ENCODE measurements around the gene GLIPR1L1. TPM values are rescaled to one million over a fixed set of nuclear protein-coding genes. Genes with fewer than 3 reads are reported as not detected.

The GLIPR1L1 gene
- total RNA-seq, 2 donors from 2014 or later = not detected

DNA sequence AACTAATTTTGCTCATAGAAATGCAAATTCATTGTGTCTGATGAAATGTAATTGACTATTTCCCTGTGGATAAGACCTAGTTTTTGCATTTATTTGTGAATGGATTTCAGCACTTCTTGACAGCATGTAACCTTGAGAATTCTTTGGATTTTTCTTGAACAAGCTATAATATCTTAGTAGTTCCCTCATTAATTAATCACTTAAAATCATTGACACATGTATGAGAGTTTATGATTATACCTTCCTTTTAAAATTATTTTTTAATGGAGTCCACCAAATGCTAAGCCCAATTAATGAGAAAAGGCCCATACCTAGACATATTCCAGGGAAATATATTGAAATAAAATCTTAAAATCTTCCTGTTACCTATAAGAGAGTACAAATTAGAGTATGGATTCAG is 73.2 kb downstream of the GLIPR1L1 start:
- Histone ChIP-seq H3K4me3 (no peak overlapping the region), H3K27ac (no peak overlapping the region), H3K4me1 (no peaks in the 10 kb centered on the region), H3K9me3 (no peaks in the 10 kb centered on the region), H3K27me3 (no peaks in the 10 kb centered on the region), H3K36me3 (replicated peaks in 1 of 2; ENCODE audit: insufficient read depth in 1 of 2, low read depth in 2 of 2) (no peaks in the 10 kb centered on the region)
- intact Hi-C loops (cut with DNase I) = no loop called here
- DNase-seq (no peak), ATAC-seq (no peak)
- no peak for TF ChIP-seq CTCF (IDR thresholded peaks at IDR 0.05)
- TF ChIP-seq POLR2A (IDR thresholded peaks at IDR 0.05) = no peak

- intact Hi-C loops (cut with DNase I) = no loop called here
- Histone ChIP-seq H3K27me3 (no peaks in the 10 kb centered on the region), H3K36me3 (replicated peaks in 1 of 2; ENCODE audit: insufficient read depth in 1 of 2, low read depth in 2 of 2) (no peaks in the 10 kb centered on the region), H3K4me1 (no peaks in the 10 kb centered on the region), H3K4me3 (no peak overlapping the region), H3K27ac (no peak overlapping the region), H3K9me3 (no peaks in the 10 kb centered on the region)
- ATAC-seq (no peak), DNase-seq (no peak)
- 89 to 100% methylated on average over 2 of the region's 2 CpGs for WGBS, 2 donors
- TF ChIP-seq POLR2A (IDR thresholded peaks at IDR 0.05) = no peak
- TF ChIP-seq CTCF (IDR thresholded peaks at IDR 0.05) = no peak
Measured at GRCh38 chr12:75409830-75410229, 75.4 kb downstream of the GLIPR1L1 start.

GRCh38 chr12:75414671-75415070 is 80.2 kb downstream of the GLIPR1L1 start:
- DNase-seq (no peak), ATAC-seq (no peak)
- Histone ChIP-seq H3K27me3 (no peaks in the 10 kb centered on the region), H3K4me3 (no peak overlapping the region), H3K36me3 (replicated peaks in 1 of 2; ENCODE audit: insufficient read depth in 1 of 2, low read depth in 2 of 2) (no peaks in the 10 kb centered on the region), H3K27ac (no peak overlapping the region), H3K9me3 (no peaks in the 10 kb centered on the region), H3K4me1 (no peaks in the 10 kb centered on the region)
- TF ChIP-seq CTCF (IDR thresholded peaks at IDR 0.05) (no peak), POLR2A (IDR thresholded peaks at IDR 0.05) (no peak)
- WGBS, 2 donors = 63 to 83% methylated on average over 1 of the region's 1 CpG
- intact Hi-C loops (cut with DNase I) = no loop called here

GRCh38 chr12:75419841-75420240 is 85.4 kb downstream of the GLIPR1L1 start:
- Histone ChIP-seq H3K4me1 (no peaks in the 10 kb centered on the region), H3K36me3 (replicated peaks in 1 of 2; ENCODE audit: insufficient read depth in 1 of 2, low read depth in 2 of 2) (no peaks in the 10 kb centered on the region), H3K27ac (no peak overlapping the region), H3K9me3 (no peaks in the 10 kb centered on the region), H3K4me3 (no peak overlapping the region), H3K27me3 (no peaks in the 10 kb centered on the region)
- intact Hi-C loops (cut with DNase I) = no loop called here
- ATAC-seq (no peak), DNase-seq (no peak)
- 68 to 78% methylated on average over 2 of the region's 2 CpGs for WGBS, 2 donors
- TF ChIP-seq CTCF (IDR thresholded peaks at IDR 0.05) (no peak), POLR2A (IDR thresholded peaks at IDR 0.05) (no peak)

Other genes with a start within 250 kb of the GLIPR1L1 start
- under 1 TPM in 1 of 2 donors, not detected in 1; 0.26 TPM for gene KCNC2, start 124.8 kb upstream of the GLIPR1L1 start, total RNA-seq
- 10 to 100 TPM in 1 of 2 donors, 1 to 10 TPM in 1; 3.6 to 16.9 TPM for gene CAPS2, start 4.3 kb upstream of the GLIPR1L1 start, total RNA-seq
- 1 to 10 TPM in 1 of 2 donors, not detected in 1; 1.6 TPM for gene GLIPR1L2, start 56.4 kb downstream of the GLIPR1L1 start, total RNA-seq
- 1 to 10 TPM; 5.4 to 6.3 TPM for gene GLIPR1, start 146.1 kb downstream of the GLIPR1L1 start, total RNA-seq
- 10 to 100 TPM in 1 of 2 donors, 1 to 10 TPM in 1; 9.3 to 33.9 TPM for gene KRR1, start 176.9 kb downstream of the GLIPR1L1 start, total RNA-seq